D721Med (cell line): Measurements from ENCODE around the gene IRS2.

Experiments
- DNase-seq: peaks from one replicate; pipeline ENCODE4 v3.0.0; 2011; ENCODE audit warnings: low spot score; ENCODE audit not compliant: insufficient read length
- FAIRE-seq: peaks from 2 replicates; lab custom pipeline; 2011; peaks lifted over from hg19 to GRCh38; lab: Jason Lieb, UNC
- TF ChIP-seq, protein P1 (sequence below): IDR thresholded peaks from 2 replicates; pipeline ENCODE4 v1.5.1; 2012; ENCODE audit warnings: mild to moderate bottlenecking, control low read depth; ENCODE audit not compliant: insufficient read depth; ENCODE audit errors: missing control alignments

The IRS2 gene

GRCh38 chr13:109769921-109770320 is 16.5 kb downstream of the IRS2 start:
- FAIRE-seq, result no peak
- TF ChIP-seq, protein P1, sequence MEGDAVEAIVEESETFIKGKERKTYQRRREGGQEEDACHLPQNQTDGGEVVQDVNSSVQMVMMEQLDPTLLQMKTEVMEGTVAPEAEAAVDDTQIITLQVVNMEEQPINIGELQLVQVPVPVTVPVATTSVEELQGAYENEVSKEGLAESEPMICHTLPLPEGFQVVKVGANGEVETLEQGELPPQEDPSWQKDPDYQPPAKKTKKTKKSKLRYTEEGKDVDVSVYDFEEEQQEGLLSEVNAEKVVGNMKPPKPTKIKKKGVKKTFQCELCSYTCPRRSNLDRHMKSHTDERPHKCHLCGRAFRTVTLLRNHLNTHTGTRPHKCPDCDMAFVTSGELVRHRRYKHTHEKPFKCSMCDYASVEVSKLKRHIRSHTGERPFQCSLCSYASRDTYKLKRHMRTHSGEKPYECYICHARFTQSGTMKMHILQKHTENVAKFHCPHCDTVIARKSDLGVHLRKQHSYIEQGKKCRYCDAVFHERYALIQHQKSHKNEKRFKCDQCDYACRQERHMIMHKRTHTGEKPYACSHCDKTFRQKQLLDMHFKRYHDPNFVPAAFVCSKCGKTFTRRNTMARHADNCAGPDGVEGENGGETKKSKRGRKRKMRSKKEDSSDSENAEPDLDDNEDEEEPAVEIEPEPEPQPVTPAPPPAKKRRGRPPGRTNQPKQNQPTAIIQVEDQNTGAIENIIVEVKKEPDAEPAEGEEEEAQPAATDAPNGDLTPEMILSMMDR, result no peak
- DNase-seq, result no peak

GRCh38 chr13:109769275-109769674 is 17.1 kb downstream of the IRS2 start:
- TF ChIP-seq, protein P1, result no peak
- FAIRE-seq, result no peak
- no peak for DNase-seq

DNA sequence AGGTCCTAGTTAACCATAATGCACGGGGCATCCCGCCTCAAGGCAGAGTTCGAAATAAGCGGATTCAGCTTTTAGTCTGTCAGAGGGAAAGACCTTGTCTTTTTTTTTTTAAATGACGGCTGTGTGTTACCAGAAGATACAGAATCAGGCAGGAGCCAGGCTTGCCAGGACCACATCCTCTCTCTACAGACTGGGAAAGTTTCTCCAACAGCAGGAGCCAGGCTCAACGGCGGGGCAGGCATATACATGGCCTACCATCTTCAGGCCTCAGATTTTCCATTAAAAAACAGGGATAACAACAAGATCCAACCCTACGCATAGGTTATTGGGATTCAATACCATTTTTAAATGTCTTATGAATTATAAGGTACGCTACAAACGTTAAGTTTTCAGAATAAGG is 17.8 kb downstream of the IRS2 start:
- DNase-seq (no peak), FAIRE-seq (no peak)
- TF ChIP-seq, protein P1, result no peak

- FAIRE-seq (no peak), DNase-seq (no peak)
- TF ChIP-seq, protein P1, result no peak
Measured at GRCh38 chr13:109768176-109768575, 18.2 kb downstream of the IRS2 start.

GRCh38 chr13:109767023-109767422 is 19.4 kb downstream of the IRS2 start:
- DNase-seq (no peak), FAIRE-seq (no peak)
- TF ChIP-seq, protein P1, result no peak

- DNase-seq, result peak; percentile 68
- TF ChIP-seq, protein P1, result peak; percentile 31
- peak; percentile 77 for FAIRE-seq
Measured at GRCh38 chr13:109764470-109765291, 21.7 kb downstream of the IRS2 start.

DNA sequence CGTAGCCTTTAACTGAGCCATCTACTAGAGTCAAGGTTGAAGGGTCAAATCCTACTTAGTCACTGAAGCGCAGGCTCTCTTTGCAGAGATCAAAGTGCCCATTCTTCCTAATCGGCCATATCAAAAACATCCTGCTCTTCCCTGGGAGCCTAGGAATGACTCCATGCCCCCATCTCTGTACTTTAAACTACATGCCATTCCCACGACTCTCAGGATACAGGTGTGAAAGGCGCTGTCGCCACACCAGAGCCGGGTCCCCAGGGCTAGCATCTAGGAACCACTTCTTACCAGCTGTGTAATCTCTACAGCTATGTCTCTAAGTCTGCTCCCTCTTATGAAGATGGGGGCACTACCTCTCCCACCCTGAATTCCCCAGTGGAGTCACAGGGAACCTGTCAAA is 22.3 kb downstream of the IRS2 start:
- no peak for FAIRE-seq
- TF ChIP-seq, protein P1, result no peak

More for the DNA sequence above, 22.3 kb downstream of the IRS2 start:
- no peak for DNase-seq
